Inflammatory macrophage treated with lipopolysaccharide for 4 hours (primary cell): ENCODE measurements around the gene FAM222A.

Source experiments
- DNase-seq: peaks from one replicate; pipeline ENCODE4 v3.0.0-alpha.2; 2020

FAM222A gene

DNA sequence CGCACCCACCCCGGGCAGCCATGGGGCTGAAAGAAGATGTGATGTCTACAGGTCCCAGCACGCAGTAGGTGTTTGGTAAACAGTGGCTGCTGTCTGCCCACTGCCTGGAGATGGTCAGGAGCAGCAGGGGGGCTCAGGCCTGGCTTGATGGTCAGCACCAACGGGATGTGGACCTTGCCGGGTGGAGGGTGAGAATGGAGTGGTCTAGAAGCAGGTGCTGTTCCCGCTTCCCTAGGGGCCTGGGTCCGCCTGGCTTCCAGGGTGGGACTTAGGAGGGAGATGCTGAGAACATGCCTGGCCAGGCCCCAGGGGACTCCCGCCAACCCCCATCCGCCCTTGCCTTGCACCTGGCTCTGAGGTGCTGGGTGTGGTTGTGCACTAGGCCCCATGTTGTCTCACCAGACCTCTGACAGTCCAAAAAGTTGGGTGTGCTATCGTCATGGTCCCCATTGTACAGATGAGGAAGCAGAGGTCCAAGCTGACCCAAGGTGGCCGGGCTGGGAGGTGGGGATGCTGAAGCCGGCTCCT, 12.9 kb downstream of the FAM222A start:
- no peak for DNase-seq

DNA sequence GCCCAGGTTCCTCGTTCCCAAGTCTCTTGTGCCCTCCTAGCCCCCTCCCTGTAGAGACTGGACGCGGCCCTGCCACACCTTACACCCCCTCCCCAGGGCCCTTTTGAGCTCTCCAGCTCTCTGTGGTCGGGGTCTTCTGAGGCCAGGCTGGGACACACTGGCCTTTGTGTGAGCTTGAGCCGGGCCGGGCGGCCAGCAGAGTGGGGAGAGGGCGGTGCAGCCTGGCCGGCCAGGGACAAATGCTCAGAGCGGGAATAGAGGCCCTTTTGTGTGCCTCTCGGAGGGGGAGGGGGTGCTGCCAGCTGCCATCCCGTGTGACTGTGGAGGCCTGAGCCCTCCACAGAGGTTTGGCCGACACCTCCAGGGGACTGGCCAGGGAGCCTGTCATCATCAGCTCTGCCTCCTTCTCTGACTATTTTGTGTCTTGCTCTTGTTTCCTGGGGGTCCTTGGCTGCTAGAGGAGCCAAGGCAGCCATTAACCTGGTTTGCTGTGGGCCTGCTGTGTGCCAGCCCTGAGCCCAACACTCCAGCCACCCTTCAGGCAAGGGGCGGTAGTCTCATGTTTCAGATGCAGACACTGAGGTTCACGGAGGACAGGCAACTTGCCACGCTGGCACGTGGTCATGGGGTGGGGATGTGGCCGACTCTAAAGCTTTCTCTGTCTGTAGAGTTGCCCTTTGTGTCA, 13.6 kb downstream of the FAM222A start:
- no peak for DNase-seq

DNA sequence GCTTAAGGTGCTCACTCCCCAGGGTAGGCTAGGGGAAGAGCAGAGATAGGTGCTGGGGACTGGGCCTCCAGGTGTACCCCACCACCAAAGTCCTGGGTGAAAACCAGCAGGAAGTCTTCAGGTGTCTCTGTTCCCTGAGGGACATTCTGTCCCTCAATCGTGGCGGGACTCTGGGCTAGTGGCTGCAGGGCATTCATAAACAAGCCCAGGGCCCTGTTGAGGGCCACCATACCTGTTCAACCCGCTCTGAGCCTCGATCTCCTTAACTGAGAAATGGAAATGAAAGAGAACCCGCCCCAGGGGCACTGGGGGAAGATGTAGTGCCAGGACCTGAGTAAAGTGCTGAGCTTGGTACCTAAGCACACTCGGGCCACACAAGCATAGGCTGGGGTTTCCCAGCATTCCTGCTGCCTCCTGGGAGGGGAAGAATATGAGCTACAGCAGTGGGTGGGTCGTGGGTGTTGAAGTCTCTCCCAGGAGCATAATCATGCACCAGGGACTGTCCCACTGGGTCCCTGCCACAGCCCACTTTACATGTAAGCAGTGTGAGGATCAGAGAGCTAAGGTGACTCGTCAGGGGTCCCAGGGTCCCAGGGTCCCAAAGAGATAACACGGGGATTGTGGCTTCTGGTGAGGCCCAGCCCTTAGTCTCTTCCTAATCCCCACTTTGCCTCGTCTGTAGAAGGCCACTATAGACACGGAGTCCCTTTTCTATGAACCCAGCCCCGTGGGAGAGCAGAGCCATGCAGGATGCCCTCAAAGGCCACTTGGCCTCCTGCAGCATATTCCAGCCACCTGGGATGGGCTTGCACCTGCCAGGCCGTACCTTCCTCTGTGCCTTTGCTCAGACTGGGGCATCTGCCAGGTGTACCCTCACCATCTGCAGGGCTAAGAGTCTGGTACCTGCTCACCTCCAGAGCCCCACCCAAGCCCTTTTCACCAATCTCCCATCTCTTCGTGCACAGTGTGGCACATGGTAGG, 14.4 kb downstream of the FAM222A start:
- no peak for DNase-seq

DNA sequence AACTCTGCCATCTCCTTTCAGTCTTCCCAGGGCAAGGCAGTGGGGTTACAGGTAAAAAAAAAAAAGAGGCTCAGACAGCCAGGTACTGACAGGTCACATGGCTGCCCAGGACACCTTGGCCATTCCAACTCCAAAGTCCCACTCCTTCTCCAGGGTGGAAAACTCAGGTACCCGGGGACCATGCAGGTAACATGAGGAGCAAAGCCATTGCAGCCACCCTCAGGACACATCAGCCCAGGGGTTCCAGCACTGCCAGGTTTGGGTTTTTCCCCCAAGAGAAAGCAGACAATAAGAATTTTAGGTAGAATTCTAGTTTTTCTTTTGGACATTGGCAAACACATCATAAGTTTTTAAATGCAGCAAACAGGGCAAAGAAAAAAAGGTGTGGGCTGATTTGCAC, 15.3 kb downstream of the FAM222A start:
- no peak for DNase-seq

DNA sequence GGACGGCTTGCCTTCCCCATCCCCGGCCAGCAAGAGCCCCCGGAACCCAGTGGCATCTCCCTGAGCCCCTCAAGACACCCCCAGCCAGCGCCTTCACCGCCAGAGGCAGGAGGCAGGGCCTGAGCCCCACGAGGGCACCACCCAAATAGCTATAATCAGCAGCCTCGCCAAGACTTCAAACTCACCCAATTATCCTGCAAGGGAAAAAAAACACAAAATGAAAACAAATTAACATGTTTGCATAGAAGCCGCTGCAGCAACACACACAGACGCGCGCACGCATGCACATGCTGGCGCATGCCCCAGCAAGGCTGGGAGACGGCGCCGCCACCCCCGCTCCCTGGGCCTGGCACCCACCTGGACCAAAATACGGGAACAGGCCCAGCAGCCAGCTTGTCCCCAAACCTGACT, 15.8 kb downstream of the FAM222A start:
- DNase-seq = no peak

DNA sequence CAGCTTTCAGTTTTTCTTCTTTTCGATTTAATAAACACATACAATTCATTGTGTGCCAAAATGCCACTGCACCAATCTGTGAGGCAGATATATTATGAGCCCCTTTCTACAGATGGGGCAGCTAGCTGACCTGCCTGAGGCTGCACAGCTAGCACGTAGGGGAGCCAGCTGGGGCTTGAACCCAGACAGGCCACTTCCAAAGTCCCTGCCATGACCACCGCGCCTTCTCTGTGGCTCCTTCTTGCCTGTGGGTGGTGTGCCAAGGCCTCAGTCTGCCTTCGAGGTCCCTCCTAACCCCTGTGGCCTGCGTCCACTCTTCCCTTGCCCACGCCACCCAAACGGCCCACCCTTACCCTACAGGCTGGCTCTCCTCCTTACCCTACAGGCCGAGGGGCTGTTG, 16.2 kb downstream of the FAM222A start:
- no peak for DNase-seq

DNA sequence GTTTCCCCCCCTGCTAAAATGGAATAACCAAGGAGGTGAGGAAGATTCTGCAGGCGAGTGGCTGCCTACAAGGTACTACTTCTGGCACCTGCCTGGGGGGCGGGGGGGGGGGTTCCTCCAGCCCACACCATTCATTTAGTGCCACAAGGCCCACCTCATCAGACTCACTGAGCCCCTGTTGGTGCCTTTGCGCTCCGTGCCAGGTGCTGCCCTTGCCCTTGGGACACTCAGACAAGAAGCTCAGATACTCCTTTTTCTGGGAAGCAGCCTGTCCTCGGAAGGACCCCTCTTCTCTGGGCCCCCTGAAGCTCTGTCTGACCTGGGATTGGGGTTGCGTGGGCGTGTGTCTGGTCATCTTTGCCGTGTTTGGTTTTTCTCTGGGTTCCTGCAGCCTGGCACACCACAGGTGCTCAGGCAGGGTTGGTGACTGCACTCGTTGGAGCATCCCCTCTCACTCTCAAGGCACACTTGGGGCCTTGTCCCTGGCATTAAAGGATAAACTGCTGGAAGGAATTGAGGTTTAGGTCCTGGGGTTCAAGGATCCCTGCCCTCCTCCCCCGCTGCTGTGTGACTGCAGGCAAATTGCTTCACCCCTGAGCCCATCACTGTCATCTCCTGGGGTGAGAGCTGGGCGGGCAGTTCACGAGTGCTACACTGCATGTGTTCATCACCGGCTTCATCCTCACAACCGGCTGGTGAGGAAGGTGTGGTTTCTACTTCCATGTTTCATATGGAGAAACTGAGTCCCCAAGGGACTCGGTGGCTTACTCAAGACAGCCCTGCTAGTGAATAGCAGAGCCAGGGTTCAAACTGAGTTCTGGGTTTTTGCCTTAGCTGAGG, 16.9 kb downstream of the FAM222A start:
- DNase-seq = no peak

DNA sequence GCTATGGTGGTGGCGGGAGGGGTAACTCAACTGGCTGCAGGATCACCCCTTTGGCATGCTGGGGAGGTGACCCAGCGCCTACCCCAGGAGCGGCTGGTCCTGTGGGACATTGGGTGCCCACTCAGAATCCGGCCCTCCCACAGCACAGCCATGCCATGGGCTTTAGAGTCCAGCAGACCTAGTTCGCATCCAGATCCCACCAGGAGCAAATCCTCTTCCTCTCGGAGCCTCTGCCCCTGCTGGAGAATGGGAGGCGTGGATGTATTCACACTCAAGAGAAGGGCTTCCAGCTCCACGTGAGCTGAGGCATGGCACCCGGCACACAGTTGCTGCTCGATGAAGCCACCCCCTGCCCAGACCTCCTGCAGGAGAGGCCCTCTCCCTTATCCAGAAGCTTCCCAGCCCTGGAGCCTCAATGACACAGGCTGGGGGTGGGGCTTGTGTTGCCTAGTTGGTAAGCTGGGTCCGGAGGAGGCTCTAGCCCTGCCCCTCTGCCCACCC, 17.7 kb downstream of the FAM222A start:
- DNase-seq = no peak

DNA sequence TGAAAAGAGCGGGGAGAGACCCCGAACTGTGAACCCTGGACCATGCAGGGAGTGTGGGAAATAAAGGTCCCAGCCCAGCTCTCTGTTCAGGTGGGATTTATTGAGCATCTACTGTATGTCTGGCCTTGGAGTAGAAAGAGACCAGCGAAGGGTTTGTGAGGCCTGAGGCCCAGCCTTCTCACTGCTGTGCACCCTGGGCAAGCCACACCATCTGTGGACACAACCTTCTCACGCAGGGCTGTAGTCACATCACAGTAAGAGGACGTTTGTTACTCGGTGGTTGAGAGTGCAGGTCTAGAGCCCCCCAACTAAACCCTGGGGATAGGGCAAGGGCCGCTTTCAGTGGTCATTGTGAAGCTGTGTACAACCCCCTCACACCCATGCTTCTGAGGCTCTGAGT, 18.2 kb downstream of the FAM222A start:
- no peak for DNase-seq

DNA sequence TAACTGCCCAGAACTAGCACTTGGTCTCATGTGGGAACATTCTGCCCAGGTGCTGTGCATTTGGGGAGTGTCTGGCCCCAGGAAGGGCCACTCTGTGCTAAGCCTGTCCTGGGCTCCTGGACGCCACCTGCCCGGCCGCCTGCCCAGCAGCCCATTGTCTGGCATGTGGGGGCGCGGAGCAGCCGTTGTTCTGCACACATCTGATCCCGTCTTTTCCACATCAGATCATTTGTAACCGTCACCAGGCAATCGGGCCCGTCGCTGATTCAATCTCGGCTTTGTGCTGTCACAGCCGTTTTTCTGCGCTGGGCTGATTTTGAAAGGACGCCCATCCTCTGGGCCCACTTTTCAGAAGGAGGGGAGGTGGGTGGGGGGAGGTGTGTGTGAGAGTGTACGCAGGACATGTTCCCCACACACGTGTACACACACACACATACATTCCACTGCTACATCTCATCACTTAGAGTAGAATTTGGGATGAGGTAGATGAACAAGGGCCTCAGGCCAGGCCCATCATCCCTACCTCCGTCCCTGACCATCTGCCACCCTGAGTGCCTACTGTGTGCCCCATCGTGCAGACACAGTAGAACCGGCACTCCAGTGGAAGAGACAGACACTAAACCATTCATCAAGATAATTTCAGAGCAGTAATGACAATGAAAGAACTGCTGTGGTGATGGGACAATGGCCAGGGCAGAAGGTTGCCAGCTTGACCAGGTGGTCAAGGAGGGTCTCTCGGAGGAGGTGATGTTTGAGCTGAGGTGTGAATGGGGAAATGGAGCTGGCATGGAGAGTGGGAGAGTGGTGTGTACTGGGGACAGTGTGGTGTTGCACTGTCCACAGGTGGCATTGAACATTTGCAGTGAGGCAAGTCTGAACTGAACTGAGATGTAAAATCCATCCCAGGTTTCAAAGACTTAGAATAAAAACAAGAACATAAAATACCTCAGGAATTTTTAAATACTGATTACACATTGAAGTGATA, 19.0 kb downstream of the FAM222A start:
- DNase-seq = no peak

DNA sequence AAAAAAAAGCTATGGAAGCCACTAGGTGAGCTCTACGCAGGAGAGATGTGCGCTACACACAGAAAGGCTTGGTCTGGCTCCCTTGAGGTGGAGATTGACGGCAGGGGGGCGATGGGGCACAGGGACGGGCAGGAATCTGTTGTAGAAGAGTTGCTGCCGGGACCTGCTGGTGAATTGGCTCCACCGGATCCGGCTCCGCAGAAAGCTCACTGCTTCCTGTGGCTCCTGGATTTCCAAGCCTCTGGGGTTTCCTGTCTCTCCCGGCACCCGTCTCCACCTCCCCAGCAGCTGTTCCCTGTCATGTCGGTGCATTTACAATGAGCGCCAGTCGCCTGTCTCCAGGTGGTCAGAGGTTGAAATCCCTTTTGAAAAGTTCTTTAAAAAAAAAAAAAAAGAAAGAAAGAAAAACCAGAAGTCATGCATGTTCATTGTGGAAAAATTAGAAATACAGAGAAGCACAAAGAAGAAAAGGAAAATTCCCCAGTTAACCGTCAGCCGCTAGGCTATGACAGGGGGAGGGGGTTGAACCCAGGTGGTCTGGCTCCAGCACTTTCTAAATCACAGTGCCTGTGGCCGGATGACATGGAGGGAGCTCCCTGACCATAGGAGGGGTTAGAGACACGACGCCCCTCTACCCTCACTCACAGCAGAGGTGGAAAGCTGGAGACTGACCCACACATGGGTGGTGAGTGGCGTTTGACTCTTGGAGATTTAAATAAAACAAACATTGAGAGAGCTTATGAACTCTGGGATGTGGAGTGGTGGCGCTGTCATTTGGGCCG, 20.8 kb downstream of the FAM222A start:
- no peak for DNase-seq

DNA sequence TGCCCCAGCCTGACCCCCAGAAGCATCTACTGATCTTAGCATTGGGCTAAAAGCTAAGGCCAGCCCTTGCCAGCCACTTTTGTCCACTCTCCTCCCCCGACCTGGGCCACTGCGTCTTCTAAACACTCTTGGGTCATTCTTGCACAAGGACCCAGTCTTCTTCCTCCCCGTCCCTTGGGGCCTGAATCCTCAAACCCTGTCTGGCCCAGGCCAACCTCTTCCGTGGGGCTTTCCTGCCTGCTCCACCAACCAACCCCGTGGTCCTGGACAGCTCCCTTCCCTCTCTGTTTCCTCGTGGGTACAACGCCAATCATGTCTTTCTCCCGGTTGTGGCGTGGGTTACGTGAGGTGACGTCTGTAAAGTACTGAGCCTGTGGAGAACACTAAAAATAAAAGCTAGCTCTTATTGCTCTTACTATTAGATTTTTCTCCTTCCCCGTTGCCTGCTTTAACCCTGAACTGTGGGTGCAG, 21.5 kb downstream of the FAM222A start:
- no peak for DNase-seq

DNA sequence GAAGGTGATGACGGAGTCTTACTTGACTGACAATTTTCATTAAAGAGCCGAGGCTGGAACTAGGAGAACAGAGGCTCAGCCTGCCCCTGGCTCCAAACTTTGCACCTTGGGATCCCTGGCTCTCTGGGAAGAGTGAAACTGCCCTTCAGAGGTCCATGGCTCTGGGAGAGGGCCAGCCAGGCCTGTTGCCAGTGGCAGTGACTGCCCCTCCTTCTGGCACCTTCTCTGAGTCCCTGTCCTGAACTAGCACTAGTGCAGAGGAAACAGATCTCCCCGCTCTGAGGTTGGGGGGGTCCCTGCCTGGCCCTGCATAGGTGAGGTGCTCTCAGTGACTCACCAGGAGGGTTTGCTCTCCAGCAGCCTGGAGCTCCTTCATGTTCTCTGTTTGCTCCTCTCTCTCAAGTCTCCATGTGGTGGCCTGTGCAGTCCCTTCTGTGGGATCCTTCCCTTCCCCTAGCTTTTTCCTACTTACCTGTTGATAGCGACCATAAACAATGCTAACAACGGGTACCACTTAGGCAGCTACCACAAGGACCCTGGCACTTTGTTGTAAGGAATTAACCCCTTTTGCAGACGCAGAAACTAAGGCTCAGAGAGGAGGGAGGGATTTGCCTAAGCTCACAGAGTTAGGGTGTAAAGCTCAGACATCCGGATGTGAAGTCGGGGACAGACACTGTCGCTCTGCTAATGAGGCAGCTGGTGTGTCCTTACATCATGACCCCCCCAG, 22.4 kb downstream of the FAM222A start:
- no peak for DNase-seq

DNA sequence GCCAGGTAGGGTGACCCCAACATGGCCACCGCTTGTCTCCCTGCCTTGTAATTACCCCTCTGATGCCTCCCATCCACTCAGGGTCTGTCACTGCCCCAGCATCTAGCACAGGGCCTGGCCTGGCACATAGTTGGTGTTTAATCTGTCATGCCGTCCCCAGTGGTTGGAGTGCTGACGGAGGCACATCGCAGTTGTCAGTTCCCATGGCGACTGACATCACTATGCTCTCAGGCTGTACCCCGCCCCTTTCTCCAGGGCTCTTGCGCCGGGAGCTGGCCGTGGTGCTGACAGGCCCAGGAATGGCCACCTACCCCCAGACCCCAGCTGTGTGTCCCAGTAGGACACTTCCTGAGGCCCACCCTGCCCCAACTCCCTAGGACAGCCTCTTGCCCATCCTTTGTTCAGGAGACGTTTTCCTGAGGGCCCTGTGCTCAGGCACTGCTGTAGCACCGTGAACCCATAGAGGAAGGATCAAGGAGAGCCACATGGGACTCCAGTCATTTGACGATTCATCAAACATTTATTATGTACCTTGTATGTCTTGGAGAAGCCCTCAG, 23.0 kb downstream of the FAM222A start:
- no peak for DNase-seq

DNA sequence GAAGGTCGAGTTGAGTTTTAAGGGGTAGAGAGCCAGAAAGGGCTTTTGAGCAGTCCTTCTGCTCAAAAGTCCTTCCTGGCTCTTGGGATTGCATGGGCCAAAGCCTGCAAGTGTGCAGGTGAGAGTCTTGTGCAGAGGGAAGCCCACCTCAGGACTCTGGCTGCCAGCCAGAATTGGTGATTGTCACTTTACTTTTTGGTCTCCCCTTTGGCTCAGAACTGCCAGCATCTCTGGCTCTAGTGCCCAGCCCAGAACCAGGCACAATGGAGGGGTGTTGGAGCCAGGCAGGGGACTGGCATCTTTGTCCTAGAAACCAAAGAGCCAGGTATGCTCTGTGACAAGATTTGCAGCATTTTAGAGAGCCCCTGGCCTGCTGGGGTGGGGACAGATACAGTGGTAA, 23.5 kb downstream of the FAM222A start:
- DNase-seq = no peak

DNA sequence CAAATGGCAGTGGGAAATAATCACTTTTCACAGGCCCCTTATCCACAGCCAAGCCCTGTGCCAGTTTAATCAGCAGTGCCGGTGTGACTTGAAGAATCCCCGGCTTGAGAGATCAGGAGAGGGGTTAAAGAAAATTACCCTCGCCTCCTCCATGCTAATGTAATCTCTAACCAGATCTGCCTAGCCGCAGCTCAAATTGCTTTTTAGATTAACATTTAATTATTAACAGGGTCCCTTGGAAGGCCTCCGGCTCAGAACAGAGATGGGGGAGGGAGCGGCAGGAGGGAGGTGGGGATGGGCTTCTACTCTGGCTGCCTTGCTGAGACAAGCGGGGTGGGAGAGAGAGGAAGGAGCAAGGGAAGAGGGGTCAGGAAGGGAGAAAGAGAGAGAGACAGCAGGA, 24.0 kb downstream of the FAM222A start:
- DNase-seq = no peak

DNA sequence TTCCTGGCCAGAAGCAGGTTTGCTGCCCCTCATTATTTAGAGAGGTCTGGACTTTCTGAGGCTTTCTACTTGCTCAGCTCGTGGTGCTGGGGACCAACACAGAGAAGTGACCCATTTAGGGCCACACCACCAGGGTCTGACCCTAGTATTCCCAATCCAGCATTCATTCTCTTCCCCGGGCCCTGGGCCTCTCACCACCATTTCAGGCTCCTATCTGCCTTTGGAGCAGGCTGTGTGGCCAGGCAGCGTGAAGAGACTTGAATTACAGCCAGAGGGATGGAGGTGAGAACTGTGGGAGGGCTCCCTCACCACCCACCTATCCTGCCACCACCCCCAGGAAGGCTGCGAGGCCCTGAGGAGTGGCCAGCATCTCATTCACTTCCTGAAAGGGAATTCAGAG, 24.6 kb downstream of the FAM222A start:
- no peak for DNase-seq

DNA sequence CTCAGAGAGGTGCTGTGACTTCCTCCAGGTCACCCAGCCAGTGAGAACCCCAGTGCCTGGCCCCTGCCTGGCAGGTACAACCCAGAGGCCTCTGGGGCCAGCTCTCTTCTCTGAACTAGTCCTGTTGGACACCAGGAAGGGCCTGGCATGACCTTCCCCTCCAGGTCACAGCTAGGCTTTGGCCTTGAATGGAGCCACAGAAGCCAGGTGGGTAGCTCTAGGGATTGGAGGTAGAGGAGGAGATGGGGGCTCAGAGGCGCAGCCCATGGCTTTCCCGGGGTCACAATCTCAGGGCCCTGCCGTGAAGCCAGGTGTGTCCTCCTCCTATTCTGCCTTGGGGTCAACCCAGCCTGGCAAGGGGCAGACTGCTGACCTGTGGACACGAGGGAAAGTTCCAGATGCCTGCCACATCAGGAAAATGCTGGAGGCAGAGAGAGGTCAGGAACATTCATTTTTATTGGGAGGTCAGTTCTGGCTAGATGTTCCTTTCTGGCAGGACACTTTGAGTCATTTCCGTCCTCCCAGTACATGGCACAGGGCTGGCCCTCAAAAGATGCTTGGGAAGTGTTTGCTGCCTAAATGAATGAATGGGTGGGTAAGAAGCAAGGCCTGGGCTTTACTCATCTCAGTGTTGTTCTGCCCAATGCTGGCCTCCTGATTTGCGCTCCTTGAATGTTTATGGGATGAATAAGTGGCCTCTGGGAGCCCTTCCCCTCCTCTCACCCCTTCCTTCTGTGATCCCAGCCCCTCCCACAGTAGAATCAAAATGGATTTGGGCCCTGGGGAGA, 25.4 kb downstream of the FAM222A start:
- no peak for DNase-seq
